Activated T-cell treated with anti-CD3 and anti-CD28 coated beads, Interleukin-2, amount 50 U/mL, for 48 hours (primary cell): ENCODE results near the gene FGD5.

ENCODE experiments used
- DNase-seq, 2 experiments: peaks; one replicate each; pipeline ENCODE4 v3.0.0-alpha.2; 2020

Gene FGD5

GRCh38 chr3:14909250-14909649 lies 90.5 kb downstream of the FGD5 start:
- no peak for DNase-seq

DNA sequence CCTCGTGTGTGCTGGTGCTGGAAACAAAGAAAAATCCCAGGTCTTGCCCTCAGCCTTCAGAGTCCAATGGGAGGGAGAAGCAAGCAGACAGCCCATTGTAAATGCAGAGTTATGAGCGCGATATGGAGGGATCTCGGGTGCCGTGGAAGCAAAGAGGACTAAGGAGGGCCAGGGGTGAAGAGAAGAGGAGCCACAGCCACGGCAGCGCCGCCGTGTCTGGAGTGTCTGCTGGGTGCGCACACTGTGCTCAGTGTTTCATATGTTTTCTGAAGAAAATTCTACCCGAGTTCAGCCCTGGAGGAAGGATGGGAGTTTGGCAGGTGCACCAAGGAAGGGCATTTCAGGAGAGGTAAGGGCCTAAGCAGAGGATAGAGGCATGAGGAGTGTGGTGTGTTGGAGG lies 92.9 kb downstream of the FGD5 start:
- DNase-seq, result no peak

- no peak for DNase-seq
Observed at GRCh38 chr3:14913071-14913925, 94.5 kb downstream of the FGD5 start.

DNA sequence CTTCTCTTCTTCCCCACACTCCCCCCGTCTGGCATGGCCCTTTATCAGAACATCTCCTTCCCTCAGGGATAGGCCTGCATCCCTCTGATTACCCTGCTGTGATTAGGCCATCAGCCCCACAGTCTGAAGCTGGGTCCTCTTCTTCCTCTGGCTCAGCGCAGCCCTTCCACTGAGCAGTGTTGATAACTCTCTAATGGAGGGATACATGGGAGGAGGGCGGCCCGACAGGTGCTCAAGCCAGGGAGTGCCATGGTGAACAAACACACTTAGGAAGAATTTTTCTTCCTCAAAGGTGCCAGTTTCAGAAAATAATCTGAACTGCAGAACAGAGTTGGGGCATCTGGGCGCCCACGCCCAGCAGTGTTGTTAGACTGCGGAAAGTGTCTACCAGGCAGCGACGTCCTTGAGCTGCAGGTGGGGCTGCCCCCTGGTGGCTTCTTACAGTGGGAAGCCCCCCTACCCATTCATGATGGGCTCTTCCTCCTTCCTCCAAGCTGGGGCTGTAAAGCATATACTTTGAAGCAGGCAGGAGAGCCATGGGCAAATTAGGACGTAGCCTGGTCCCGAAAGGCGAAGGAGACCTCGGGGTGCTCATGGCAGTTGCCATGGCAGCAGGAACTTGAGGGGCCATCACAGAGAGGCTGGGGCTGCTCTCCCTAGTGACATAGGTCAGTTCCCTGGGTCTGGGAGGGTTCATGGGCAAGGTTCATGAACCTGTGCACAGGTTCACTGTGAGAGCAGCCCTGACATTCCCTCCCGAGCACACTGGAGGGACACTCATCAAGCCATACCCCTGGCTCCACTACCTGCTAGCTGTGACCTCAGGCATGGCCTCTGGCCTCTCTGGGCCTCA lies 95.4 kb downstream of the FGD5 start:
- DNase-seq, result no peak

GRCh38 chr3:14914779-14915117 lies 96.0 kb downstream of the FGD5 start:
- no peak for DNase-seq

GRCh38 chr3:14915636-14916222 lies 97.0 kb downstream of the FGD5 start:
- DNase-seq, result no peak

- no peak for DNase-seq
Observed at GRCh38 chr3:14918356-14918860, 99.6 kb downstream of the FGD5 start.

DNA sequence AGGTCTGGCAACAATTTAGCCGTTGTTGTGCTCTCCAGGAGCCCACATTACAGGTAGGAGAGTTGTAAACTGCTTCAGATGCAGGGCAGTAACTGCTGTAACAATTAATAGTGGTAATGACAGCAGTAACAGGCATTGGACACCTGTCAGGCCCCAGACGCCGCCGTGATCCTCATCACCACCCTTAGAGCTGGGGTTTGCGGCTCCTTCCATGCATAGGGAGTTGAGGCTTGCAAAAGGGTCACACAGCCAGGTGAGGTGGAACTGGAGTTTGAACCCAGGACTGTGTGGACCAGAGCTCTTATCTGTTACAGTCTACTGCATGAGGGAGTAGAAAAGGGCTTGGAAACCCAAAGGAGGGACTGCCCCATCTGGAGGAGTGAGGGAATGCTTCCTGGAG lies 101.8 kb downstream of the FGD5 start:
- DNase-seq, result no peak

DNA sequence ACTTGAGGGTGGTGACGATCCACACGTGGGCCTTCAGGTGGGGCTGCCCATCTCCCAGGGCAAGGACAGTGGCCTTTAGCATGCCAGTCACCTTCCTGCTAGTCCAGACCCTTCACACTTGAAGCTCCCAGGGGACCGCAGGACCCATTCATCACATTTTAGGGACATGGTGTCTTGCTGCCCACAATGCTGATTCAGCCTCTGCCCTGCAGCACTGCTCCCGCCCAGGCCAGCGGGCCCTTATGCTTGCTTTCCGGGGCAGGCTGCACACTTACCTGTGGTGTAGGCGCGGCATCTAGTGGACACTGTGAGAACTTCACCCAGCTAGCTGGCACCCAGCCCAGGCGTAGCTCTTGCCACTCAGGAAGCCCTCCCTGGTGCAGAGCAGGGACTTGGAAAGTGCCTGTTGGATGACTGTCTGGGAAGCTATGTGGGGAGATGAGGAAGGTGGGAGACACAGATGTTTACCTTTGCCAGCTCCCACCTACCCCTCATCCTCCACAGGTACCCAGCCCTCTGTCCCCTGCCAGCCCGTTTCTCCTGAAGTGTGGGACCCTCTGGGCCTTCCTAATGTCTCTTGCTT lies 102.4 kb downstream of the FGD5 start:
- DNase-seq, result peak; percentile 87 to 89

DNA sequence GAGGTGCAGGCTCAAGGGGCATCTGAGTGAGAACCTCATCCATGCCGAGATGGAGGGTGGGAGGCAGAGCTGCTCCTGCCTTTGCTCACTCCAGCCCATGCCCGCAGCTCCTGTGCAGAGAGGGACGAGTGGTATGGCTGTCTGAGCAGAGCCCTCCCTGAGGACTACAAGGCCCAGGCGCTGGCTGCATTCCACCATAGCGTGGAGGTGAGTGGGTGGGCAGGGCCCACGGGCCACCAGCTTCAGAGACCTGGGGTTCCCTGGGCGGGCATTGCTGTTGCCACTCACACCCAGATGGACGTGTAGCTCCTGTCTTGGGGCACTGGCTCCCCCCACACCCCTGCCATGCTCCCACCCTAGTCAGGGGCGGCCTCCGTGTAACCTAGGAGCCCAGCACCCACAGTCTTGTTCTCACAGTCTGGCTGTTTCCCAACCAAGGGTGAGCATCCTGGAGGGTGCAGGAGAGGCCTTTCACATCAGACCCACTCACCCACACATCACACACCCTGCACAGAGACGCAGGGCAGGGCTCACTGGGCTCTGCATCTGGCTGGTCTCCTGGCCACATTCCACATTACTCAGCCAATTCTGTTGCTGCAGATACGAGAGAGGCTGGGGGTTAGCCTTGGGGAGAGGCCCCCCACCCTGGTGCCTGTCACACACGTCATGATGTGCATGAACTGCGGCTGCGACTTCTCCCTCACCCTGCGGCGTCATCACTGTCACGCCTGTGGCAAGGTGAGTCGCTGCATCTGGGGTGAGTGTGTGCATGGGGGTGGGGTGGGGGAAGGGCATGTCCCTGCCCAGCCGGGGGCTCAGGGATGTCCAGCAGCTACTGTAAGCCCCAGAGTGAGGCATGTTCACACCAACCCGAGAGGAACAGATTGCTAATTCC lies 103.3 kb downstream of the FGD5 start:
- DNase-seq, result no peak

GRCh38 chr3:14922863-14923262 lies 104.1 kb downstream of the FGD5 start:
- no peak for DNase-seq

GRCh38 chr3:14923476-14923875 lies 104.7 kb downstream of the FGD5 start:
- DNase-seq, result no peak

GRCh38 chr3:14925729-14926591 lies 107.2 kb downstream of the FGD5 start:
- peak in 1 of 2 experiments; percentile 28 for DNase-seq

DNA sequence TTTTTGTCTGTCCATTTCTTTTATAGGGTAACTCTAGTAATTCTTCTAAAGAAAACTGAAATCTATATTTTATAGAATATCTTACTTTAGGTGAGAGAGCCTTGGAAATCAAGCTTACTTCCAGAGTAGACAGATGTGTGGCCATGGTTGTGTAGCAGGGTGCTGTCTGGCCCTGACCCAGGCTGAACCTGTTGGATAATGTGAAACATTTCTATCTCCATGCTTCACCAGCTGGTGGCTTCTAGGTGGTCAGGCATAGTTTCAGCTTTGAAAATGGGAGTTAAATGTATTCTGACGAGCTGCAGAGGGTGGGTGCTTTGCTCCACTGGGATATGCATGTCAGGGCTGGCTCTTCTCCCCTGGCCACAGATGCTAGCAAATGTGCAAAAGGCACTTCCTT lies 107.8 kb downstream of the FGD5 start:
- no peak for DNase-seq

DNA sequence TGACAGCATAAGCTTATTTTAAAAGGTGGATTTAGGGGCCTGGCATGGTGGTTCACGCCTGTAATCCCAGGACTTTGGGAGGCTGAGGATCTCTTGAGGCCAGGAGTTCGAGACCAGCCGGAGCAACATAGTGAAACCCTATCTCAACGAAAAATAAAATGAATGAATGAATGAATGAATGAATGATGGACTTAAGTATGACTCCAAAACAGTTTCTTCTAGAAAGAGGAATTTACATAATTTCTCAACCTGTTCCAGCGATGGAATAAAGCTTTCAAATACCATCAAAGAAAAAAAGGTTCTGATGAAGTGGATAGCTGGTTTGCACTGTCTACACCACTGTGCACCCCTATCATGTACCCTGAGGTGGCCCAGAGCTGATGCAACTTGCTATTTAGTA lies 108.5 kb downstream of the FGD5 start:
- DNase-seq, result no peak

- DNase-seq, result no peak
Observed at GRCh38 chr3:14929310-14930074, 110.7 kb downstream of the FGD5 start.

DNA sequence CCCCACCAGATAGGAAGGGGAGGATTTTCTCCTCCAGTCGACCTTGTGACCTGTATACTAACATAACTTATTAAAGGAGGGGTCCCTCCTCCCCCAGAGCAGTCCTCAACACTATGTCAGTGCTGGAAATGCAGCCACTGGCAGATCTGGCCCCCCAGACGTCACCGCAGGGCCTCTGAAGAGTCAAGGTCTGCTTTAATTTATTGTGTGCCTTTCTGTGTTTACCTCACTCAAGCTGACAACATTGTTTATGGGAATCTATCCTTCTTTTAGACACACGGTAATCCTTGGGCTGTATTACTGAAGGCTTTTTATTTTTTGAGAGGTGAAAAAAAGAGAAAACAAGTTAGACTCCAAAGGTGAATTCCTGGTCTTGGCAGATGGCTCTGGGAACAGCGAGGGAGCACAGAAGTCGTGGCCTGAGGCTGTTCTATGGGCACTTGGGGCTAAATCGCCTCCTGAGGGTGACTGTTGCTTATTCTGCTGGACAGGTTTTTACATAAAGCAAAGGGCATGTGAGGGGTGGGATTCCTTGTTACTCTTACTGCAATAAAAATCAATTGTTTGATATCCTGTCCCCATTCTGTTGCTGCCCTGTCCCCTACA lies 115.2 kb downstream of the FGD5 start:
- DNase-seq, result no peak

- DNase-seq, result no peak
Observed at GRCh38 chr3:14935592-14936345, 117.0 kb downstream of the FGD5 start.

- DNase-seq, result no peak
Observed at GRCh38 chr3:14938954-14939353, 120.2 kb downstream of the FGD5 start.
